Parathyroid adenoma (tissue), 2 donors: ENCODE data around the gene ZNF746.

Experiments
- H2AFZ ChIP-seq: fragments of 300-600 bp; sonication (generic); one replicate; pipeline ENCODE4 v1.7.0; 2017; ENCODE audit warnings: antibody characterized with exemption, mild to moderate bottlenecking
- H3K27ac ChIP-seq: fragments of 300-600 bp; sonication (generic); one replicate; pipeline ENCODE4 v1.7.0; 2017
- H3K27me3 ChIP-seq: fragments of 300-600 bp; sonication (generic); one replicate; pipeline ENCODE4 v1.7.0; 2017; ENCODE audit warnings: low read length; ENCODE audit not compliant: control insufficient read depth, insufficient read depth
- H3K36me3 ChIP-seq: fragments of 300-600 bp; sonication (generic); one replicate; pipeline ENCODE4 v1.7.0; 2017; ENCODE audit warnings: low read length; ENCODE audit not compliant: control insufficient read depth, insufficient read depth
- H3K4me1 ChIP-seq: fragments of 300-600 bp; sonication (generic); one replicate; pipeline ENCODE4 v1.7.0; 2017; ENCODE audit warnings: control low read depth
- H3K4me2 ChIP-seq: fragments of 300-600 bp; sonication (generic); one replicate; pipeline ENCODE4 v1.7.0; 2017; ENCODE audit warnings: low read length
- H3K4me3 ChIP-seq: fragments of 300-600 bp; sonication (generic); one replicate; pipeline ENCODE4 v1.7.0; 2017; ENCODE audit warnings: low read depth, low read length
- H3K79me2 ChIP-seq: fragments of 300-600 bp; sonication (generic); one replicate; pipeline ENCODE4 v1.7.0; 2017; ENCODE audit warnings: control low read depth
- H3K9ac ChIP-seq: fragments of 300-600 bp; sonication (generic); one replicate; pipeline ENCODE4 v1.7.0; 2017; ENCODE audit warnings: mild to moderate bottlenecking
- H3K9me3 ChIP-seq: fragments of 300-600 bp; sonication (generic); one replicate; pipeline ENCODE4 v1.7.0; 2017; ENCODE audit warnings: low read length; ENCODE audit not compliant: control insufficient read depth
- CTCF ChIP-seq: fragments of 300-600 bp; sonication (generic); IDR thresholded peaks from one replicate; pipeline ENCODE4 v1.7.0; 2017; ENCODE audit warnings: antibody characterized with exemption, mild to moderate bottlenecking
- donor health status: primary hyperparathyroidism.

The ZNF746 gene

DNA sequence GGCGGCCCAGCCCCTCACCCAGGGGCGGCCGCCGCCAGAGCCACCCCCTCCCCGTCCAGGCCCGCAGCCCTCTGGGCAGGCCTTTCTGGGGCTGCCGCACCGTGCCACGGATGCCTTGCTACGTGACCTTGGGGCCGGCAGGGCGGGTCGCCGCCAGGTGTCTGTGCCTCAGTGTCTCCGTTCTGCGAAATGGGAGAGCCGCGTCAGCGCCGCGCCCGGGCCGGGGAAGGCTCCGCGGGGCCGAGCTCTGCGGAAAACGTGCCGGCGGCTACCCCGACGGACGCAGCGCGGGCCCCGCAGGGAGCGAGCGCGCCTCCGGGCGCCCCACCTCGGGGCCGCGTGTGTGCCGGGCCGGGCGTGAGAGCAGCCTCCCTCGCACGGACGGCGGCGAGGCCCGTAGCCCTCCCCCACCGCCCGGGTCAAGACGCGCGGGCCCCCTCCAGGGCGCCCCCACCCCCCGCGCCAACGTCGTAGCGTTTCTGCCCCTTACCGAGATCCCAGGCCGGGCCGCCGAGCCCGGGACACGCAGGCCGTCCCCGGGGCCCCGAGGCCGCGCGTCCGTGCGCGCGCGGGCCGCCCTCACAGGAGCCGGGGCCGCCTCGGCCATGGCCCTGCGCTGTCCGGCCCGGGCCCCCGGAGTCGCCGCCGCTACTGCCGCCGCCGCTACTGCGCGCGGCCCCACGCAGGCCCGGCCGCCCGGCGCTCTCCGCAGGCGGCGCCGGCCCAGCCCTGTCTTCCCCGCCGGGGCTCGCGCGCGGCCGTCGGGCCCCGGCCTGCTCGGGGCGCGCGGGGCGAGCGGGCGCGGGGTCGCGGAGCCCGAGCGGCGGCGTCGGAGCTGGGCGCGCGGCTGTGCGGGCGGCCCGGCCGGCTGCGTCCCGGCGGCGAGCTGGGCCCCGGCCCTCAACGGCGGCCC lies 37.8 kb downstream of the ZNF746 start:
- H3K79me2 ChIP-seq = peaks cover 6% of the 10 kb centered on the region
- no peaks in the 10 kb centered on the region for H3K9me3 ChIP-seq
- H3K36me3 ChIP-seq = no peaks in the 10 kb centered on the region
- peak overlapping the region; percentile 29 for H3K4me3 ChIP-seq
- peak overlapping the region; percentile 50 for H2AFZ ChIP-seq
- H3K27me3 ChIP-seq = no peaks in the 10 kb centered on the region
- no peak for TF ChIP-seq CTCF
- no peak overlapping the region for H3K9ac ChIP-seq
- no peak overlapping the region for H3K27ac ChIP-seq
- peaks cover 5% of the 10 kb centered on the region for H3K4me1 ChIP-seq
- peak overlapping the region; percentile 56 for H3K4me2 ChIP-seq

DNA sequence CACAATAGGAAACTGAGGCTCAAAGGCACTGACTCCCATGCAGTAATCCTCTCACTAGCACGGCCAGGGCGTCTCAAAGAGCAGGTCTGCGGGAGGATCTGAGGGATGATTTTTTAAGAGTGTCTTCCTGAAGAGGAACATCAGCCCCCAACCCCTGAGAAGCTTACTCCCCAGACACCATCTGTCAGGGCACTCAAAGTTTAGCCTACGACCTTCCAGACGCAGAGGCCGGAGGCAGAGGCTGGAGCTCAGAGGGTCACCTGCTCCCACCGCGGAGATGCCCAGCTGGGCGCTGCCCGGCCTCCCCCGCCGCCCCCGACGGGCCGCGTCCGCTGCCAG lies 38.4 kb downstream of the ZNF746 start:
- H2AFZ ChIP-seq = no peak overlapping the region
- H3K4me1 ChIP-seq = peaks cover 5% of the 10 kb centered on the region
- H3K9ac ChIP-seq = no peak overlapping the region
- no peaks in the 10 kb centered on the region for H3K27me3 ChIP-seq
- TF ChIP-seq CTCF = no peak
- H3K9me3 ChIP-seq = no peaks in the 10 kb centered on the region
- H3K36me3 ChIP-seq = no peaks in the 10 kb centered on the region
- no peak overlapping the region for H3K27ac ChIP-seq
- H3K4me3 ChIP-seq = peak overlapping the region; percentile 29
- H3K4me2 ChIP-seq = peak overlapping the region; percentile 56
- H3K79me2 ChIP-seq = peaks cover 6% of the 10 kb centered on the region

- H3K27ac ChIP-seq = no peak overlapping the region
- no peaks in the 10 kb centered on the region for H3K27me3 ChIP-seq
- no peak for TF ChIP-seq CTCF
- peaks cover 5% of the 10 kb centered on the region for H3K4me1 ChIP-seq
- peaks cover 6% of the 10 kb centered on the region for H3K79me2 ChIP-seq
- H2AFZ ChIP-seq = no peak overlapping the region
- H3K36me3 ChIP-seq = no peaks in the 10 kb centered on the region
- no peak overlapping the region for H3K9ac ChIP-seq
- no peak overlapping the region for H3K4me3 ChIP-seq
- H3K9me3 ChIP-seq = no peaks in the 10 kb centered on the region
- H3K4me2 ChIP-seq = no peak overlapping the region
Measured at GRCh38 chr7:149458235-149458634, 39.4 kb downstream of the ZNF746 start.

DNA sequence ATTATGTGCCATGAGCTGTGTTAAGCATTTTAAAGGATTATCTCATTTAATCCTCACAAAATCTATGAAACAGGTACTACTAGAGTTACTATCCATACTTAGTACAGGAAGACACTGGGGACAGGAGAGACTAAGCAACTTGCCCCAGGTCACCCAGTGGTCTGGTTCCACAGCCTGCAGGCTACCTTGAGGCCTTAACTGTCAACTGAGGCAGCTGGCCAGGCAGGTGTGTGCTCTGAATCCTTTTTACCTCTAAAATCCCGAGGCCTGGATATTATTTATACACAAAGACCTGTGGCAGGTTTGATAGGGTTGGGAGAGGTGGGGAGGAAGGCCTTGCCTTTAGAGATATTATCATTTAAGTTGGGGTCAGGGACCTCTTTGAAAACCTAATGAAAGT lies 39.8 kb downstream of the ZNF746 start:
- Histone ChIP-seq H3K36me3 (no peaks in the 10 kb centered on the region), H3K4me3 (no peak overlapping the region), H2AFZ (no peak overlapping the region), H3K9ac (no peak overlapping the region), H3K27me3 (no peaks in the 10 kb centered on the region), H3K9me3 (no peaks in the 10 kb centered on the region), H3K4me2 (no peak overlapping the region), H3K79me2 (peaks cover 6% of the 10 kb centered on the region), H3K4me1 (peaks cover 5% of the 10 kb centered on the region), H3K27ac (no peak overlapping the region)
- TF ChIP-seq CTCF = no peak
